ENCODE measurements around the gene EFCAB9.

DNA sequence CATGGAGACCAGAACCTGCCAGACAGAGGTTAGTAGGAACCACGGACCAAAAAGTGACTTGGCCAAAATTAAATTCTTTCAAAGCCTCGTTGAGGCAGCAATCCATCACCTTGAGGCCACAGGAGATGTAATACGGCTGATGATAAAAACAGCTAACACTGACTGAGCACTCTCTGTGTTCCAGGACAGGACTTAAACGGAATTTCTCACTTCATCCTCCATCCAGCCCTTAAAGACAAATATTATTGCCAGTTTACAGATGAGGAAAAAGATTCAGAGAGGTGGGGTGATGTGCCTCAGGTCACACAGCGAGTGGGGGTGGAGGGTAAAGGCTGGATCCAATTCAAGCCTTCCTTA is 31.0 kb upstream of the EFCAB9 start:
- TF ChIP-seq, protein P1, sequence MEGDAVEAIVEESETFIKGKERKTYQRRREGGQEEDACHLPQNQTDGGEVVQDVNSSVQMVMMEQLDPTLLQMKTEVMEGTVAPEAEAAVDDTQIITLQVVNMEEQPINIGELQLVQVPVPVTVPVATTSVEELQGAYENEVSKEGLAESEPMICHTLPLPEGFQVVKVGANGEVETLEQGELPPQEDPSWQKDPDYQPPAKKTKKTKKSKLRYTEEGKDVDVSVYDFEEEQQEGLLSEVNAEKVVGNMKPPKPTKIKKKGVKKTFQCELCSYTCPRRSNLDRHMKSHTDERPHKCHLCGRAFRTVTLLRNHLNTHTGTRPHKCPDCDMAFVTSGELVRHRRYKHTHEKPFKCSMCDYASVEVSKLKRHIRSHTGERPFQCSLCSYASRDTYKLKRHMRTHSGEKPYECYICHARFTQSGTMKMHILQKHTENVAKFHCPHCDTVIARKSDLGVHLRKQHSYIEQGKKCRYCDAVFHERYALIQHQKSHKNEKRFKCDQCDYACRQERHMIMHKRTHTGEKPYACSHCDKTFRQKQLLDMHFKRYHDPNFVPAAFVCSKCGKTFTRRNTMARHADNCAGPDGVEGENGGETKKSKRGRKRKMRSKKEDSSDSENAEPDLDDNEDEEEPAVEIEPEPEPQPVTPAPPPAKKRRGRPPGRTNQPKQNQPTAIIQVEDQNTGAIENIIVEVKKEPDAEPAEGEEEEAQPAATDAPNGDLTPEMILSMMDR (IDR thresholded peaks at IDR 0.05), result no peak
- no peak for TF ChIP-seq SP1 (CRISPR knock-in tag; conservative IDR thresholded peaks at IDR 0.05)
- no peak for TF ChIP-seq CREM (CRISPR knock-in tag; IDR thresholded peaks at IDR 0.05)
- TF ChIP-seq, protein P2, sequence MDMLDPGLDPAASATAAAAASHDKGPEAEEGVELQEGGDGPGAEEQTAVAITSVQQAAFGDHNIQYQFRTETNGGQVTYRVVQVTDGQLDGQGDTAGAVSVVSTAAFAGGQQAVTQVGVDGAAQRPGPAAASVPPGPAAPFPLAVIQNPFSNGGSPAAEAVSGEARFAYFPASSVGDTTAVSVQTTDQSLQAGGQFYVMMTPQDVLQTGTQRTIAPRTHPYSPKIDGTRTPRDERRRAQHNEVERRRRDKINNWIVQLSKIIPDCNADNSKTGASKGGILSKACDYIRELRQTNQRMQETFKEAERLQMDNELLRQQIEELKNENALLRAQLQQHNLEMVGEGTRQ (CRISPR knock-in tag; IDR thresholded peaks at IDR 0.05), result no peak
- TF ChIP-seq, protein P3, sequence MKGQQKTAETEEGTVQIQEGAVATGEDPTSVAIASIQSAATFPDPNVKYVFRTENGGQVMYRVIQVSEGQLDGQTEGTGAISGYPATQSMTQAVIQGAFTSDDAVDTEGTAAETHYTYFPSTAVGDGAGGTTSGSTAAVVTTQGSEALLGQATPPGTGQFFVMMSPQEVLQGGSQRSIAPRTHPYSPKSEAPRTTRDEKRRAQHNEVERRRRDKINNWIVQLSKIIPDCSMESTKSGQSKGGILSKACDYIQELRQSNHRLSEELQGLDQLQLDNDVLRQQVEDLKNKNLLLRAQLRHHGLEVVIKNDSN (CRISPR knock-in tag; IDR thresholded peaks at IDR 0.05), result no peak
- TF ChIP-seq GRHL2 (CRISPR knock-in tag; IDR thresholded peaks at IDR 0.05; ENCODE audit: insufficient replicate concordance, severe bottlenecking), result no peak
- TF ChIP-seq, protein P4, sequence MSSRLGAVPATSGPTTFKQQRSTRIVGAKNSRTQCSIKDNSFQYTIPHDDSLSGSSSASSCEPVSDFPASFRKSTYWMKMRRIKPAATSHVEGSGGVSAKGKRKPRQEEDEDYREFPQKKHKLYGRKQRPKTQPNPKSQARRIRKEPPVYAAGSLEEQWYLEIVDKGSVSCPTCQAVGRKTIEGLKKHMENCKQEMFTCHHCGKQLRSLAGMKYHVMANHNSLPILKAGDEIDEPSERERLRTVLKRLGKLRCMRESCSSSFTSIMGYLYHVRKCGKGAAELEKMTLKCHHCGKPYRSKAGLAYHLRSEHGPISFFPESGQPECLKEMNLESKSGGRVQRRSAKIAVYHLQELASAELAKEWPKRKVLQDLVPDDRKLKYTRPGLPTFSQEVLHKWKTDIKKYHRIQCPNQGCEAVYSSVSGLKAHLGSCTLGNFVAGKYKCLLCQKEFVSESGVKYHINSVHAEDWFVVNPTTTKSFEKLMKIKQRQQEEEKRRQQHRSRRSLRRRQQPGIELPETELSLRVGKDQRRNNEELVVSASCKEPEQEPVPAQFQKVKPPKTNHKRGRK (CRISPR knock-in tag; IDR thresholded peaks at IDR 0.05; ENCODE audit: borderline replicate concordance), result no peak
- TF ChIP-seq KAT7 (CRISPR knock-in tag; IDR thresholded peaks at IDR 0.05; ENCODE audit: borderline replicate concordance), result no peak
- no peak for TF ChIP-seq ZNF671 (CRISPR knock-in tag; IDR thresholded peaks at IDR 0.05)
- TF ChIP-seq ZNF263 (CRISPR knock-in tag; IDR thresholded peaks at IDR 0.05; ENCODE audit: low read depth), result no peak
- TF ChIP-seq ZNF121 (CRISPR knock-in tag; IDR thresholded peaks at IDR 0.05), result no peak

Measured in WTC11 (cell line).